Activated naive CD8-positive, alpha-beta T cell treated with anti-CD3 and anti-CD28 coated beads, Interleukin-2, amount 10 ng/mL, durations not matched to agents 7 days and 5 days (primary cell): ENCODE data around the gene UBXN4. TPM values are rescaled to one million over a fixed set of nuclear protein-coding genes. Genes with fewer than 3 reads are reported as not detected.
A peak's percentile ranks its signal among the peaks of the same experiment; 100 is the strongest.
"Not testable (repeated sequence)": the region's sequence is repeated elsewhere in the genome, so short reads cannot be mapped to it uniquely, and the experiment has no call there.

Experiments used
- ATAC-seq: fragments of 150-1000 bp; cut with Tn5 transposase; one replicate; pipeline ENCODE4 v1.10.0; 2021; ENCODE audit warnings: low read depth, moderate library complexity
- POLR2A ChIA-PET: fragments of 350-600 bp; sonication (Branson Sonifier 250); formaldehyde crosslinking; loops from one replicate; lab custom pipeline; 2021; ENCODE audit warnings: antibody characterized with exemption; lab: Charles Lee
- DNase-seq: peaks from one replicate; pipeline ENCODE4 v3.0.0; 2021
- H3K27ac Mint-ChIP-seq: one replicate; pipeline ENCODE4 v1.8.0; 2022; ENCODE audit warnings: mild to moderate bottlenecking, mixed read lengths
- H3K27me3 Mint-ChIP-seq: one replicate; pipeline ENCODE4 v1.8.0; 2022; ENCODE audit warnings: mild to moderate bottlenecking, moderate library complexity, mixed read lengths
- H3K36me3 Mint-ChIP-seq: one replicate; pipeline ENCODE4 v1.8.0; 2021; ENCODE audit warnings: mild to moderate bottlenecking, mixed read lengths
- H3K4me1 Mint-ChIP-seq: one replicate; pipeline ENCODE4 v1.8.0; 2021; ENCODE audit warnings: mixed read lengths
- H3K4me3 Mint-ChIP-seq: one replicate; pipeline ENCODE4 v1.8.0; 2022; ENCODE audit warnings: mild to moderate bottlenecking, moderate library complexity, mixed read lengths
- H3K9me3 Mint-ChIP-seq: one replicate; pipeline ENCODE4 v1.8.0; 2021; ENCODE audit warnings: mixed read lengths
- total RNA-seq, 2 experiments: library from RNA; stranded (reverse); gene quantifications; one replicate each; pipeline ENCODE4 v1.2.3, GENCODE V29; 2021

Gene UBXN4
- total RNA-seq, 2 experiments from 2014 or later = 103 to 117 TPM

DNA sequence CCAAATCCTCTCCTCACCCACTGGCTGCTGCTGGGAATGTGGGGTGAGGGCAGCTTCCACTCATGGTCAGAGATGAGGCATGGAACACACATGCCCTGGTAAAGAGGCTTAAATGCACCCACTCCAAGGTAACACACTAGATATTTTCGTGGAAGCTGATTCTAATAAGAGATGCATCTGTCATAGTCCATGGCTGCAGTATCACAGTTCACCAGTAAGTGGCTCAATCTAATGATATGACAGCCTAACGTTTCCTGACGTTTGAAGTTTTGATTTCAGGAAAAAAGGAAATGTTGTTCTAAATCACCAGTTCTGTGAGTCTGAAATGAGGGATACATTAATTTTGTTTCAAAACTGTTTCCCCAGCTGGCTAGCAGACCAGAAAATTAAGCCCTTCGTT is 57.1 kb downstream of the UBXN4 start:
- DNase-seq (no peak), ATAC-seq (no peak)
- Mint-ChIP-seq H3K9me3 (peaks cover 15% of the 10 kb centered on the region), H3K27ac (no peak overlapping the region), H3K27me3 (no peaks in the 10 kb centered on the region), H3K4me1 (peaks cover 14% of the 10 kb centered on the region), H3K36me3 (peaks cover 21% of the 10 kb centered on the region), H3K4me3 (no peak overlapping the region)
- POLR2A ChIA-PET = interaction anchor here (1.8 kb wide), 1 partner anchor 57 kb away, joined by 5 read pairs; the partner anchor contains the start of gene UBXN4

DNA sequence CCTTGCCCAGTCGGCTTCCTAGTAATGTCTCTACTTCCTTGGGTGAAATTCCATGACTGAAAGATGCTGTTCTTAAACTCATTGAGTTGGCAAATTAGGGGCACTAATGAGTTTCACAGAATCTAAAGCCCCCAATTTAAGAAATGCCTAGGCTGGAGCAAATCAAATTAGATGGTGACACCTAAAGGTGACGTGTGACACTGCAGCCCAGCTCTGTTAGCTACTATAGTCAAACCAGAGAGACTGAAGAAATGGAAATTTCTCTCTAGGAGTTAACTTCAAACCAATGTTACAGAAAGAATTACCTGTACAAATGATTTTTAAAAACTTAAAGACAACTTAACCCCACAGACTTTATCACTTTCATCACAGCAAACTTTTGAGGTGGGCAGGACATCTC is 58.1 kb downstream of the UBXN4 start:
- DNase-seq = no peak
- no peak for ATAC-seq
- no peaks in the 10 kb centered on the region for H3K27me3 Mint-ChIP-seq
- peaks cover 15% of the 10 kb centered on the region for H3K9me3 Mint-ChIP-seq
- H3K4me1 Mint-ChIP-seq = peaks cover 10% of the 10 kb centered on the region
- H3K36me3 Mint-ChIP-seq = peaks cover 21% of the 10 kb centered on the region
- POLR2A ChIA-PET = interaction anchor here (0.9 kb wide), 1 partner anchor 59 kb away, joined by 3 read pairs; no protein-coding TSS in a partner anchor
- H3K27ac Mint-ChIP-seq = no peak overlapping the region
- no peak overlapping the region for H3K4me3 Mint-ChIP-seq

DNA sequence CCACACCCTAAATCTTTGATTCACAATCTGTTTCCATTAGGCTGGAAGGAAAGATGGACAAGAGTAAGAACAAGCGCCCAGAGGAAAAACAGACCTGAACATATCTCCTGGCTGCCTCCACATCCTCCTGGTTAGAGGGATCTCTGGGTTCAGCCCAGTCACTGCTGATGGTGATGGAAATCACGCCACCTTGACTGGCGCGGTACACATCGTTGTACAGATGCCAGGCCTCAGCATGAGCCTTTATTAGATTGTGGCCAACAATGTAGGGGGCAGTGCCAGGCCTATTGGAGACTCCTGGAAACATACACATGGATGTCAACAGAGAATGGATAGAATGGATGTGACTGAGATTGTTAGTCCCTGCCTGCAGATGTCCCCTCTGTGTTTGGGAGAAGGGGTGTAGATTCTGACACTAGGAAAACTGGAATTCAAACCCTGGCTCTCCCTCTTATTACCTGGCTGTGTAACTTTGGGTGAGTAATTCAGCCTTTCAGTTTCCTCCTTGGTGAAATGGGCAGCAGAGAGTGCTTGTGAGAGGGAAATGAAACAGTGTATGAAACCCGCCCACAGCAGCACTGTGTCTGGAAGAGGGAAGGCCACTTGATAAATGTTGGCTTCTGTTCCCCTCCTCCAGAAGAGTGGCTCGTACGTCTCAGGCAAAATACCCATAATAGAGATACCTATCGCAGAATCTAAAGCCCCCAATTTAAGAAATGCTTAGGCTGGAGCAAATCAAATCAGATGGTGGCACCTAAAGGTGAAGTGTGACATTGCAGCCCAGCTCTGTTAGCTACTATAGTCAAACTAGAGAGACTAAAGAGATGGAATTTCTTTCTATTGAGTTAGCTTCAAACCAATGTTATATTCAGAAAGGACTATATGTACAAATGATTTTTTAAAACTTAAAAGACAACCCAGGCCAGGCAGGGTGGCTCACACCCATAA is 59.1 kb downstream of the UBXN4 start:
- no peak overlapping the region for H3K27ac Mint-ChIP-seq
- ATAC-seq = no peak
- POLR2A ChIA-PET = no interaction called here
- no peak overlapping the region for H3K4me3 Mint-ChIP-seq
- no peaks in the 10 kb centered on the region for H3K27me3 Mint-ChIP-seq
- peaks cover 21% of the 10 kb centered on the region for H3K36me3 Mint-ChIP-seq
- H3K4me1 Mint-ChIP-seq = peaks cover 4% of the 10 kb centered on the region
- DNase-seq = no peak
- peaks cover 15% of the 10 kb centered on the region for H3K9me3 Mint-ChIP-seq

DNA sequence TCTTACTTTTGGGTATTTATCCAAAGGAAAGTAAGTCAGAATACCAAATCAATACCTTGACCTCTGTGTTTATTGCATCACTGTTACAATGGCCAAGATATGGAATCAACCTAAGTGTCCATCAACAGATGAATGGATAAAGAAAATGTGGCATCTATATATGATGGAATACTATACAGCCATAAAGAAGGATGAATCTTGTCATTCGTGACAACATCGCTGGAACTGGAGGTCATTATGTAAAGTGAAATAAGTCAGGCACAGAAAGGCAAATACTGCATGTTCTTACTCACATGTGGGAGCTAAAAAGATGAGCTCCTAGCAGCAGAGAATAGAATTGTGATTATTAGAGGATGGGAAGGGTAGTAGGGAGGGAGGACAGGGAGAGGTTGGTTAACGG is 60.7 kb downstream of the UBXN4 start:
- POLR2A ChIA-PET = no interaction called here
- Mint-ChIP-seq H3K36me3 (peaks cover 21% of the 10 kb centered on the region), H3K27ac (no peak overlapping the region), H3K27me3 (no peaks in the 10 kb centered on the region), H3K9me3 (peaks cover 15% of the 10 kb centered on the region), H3K4me3 (no peak overlapping the region), H3K4me1 (peaks cover 2% of the 10 kb centered on the region)
- DNase-seq (no peak), ATAC-seq (no peak)

DNA sequence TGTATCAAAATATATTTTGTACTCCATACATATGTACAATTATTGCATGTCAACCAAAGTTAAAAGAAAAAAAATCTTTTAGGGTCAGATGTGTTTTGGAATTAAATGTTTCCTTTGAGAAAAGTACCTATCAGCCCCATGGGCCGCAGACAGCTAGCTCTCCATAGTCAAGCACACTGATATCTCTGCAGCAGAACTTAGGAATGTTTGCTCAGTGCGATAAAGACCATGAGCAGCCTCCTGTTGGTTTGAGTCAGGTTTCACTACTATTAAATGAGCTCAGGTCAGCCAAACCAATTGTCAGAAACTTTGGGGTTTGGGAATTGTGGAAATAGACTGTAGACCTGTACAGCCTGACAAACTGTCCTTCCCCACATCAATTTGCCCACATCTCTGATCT is 61.6 kb downstream of the UBXN4 start:
- Mint-ChIP-seq H3K4me1 (no peaks in the 10 kb centered on the region), H3K36me3 (peaks cover 23% of the 10 kb centered on the region), H3K27ac (no peak overlapping the region), H3K4me3 (no peak overlapping the region), H3K9me3 (peaks cover 15% of the 10 kb centered on the region), H3K27me3 (no peaks in the 10 kb centered on the region)
- POLR2A ChIA-PET = interaction anchor here (1.4 kb wide), 1 partner anchor 72 kb away, joined by 3 read pairs; no protein-coding TSS in a partner anchor
- ATAC-seq = no peak
- DNase-seq = no peak

DNA sequence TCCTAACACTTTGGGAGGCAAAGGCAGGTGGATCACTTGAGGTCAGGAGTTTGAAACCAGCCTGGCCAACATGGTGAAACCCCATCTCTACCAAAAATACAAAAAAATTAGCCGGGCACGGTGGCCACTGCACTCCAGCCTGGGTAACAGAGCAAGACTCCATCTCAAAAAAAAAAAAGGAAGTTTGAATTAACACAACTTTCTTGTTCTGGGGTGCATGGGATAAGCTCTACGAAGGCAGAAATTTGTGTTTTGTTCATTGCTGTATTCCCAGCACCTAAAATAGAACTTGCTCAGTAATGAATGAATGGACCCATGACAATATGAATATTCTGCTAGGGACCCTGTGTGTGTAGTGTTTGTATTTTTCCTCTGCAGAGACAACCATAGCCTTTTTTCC is 66.2 kb downstream of the UBXN4 start:
- H3K27ac Mint-ChIP-seq, H3K27me3 Mint-ChIP-seq, DNase-seq, H3K4me1 Mint-ChIP-seq, POLR2A ChIA-PET, H3K9me3 Mint-ChIP-seq, ATAC-seq, H3K4me3 Mint-ChIP-seq: not testable (repeated sequence)
- H3K36me3 Mint-ChIP-seq = peaks cover 20% of the 10 kb centered on the region

DNA sequence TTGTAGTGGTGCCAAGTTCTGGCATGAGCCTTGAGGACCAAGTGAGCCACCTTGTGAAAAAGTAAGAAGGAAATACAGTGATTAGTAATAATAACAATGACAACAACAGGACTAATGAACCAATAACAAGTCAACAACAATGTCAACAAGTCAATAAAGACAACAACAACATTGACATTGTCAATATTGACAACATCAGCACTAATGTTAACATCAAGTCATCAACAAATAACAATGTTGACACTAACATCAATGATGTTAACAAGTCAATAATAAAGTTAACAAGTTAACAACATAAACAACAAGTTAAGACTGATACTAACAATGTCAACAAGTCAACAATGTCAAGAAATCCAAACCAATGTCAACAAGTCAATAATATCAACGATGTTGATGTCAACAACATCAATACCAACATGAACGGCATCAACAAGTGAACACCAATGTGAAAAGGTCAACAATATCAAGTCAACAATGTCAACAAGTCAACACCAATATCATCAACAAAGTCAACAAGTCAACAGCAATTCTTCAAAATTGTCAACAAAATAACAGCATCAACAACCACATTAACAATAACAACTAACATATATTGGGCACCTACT is 71.4 kb downstream of the UBXN4 start:
- peaks cover 3% of the 10 kb centered on the region for H3K9me3 Mint-ChIP-seq
- peaks cover 29% of the 10 kb centered on the region for H3K36me3 Mint-ChIP-seq
- H3K27ac Mint-ChIP-seq = no peak overlapping the region
- POLR2A ChIA-PET = no interaction called here
- H3K4me3 Mint-ChIP-seq = no peak overlapping the region
- no peaks in the 10 kb centered on the region for H3K27me3 Mint-ChIP-seq
- DNase-seq (no peak), ATAC-seq (no peak)
- H3K4me1 Mint-ChIP-seq = peaks cover 4% of the 10 kb centered on the region

DNA sequence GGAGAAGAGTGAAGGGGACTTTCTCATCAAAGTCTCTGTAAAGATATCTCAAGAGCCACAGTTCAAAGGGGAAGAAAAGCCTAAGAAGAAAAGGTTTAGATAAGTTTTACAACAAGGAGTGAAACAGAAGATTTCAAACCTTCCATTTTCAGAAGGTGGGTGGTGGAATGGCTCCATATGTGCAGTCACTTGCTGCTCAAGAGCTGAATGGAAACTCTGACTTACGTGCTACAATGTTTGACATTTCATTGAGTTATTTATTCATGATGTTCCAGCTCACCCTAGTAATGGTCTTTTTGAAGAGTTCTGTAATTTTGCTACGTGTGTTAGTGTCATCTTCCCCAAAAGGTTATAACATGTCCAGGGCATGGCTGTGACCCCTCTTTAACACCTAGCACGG is 73.6 kb downstream of the UBXN4 start:
- H3K36me3 Mint-ChIP-seq = peaks cover 29% of the 10 kb centered on the region
- H3K9me3 Mint-ChIP-seq = peaks cover 3% of the 10 kb centered on the region
- ATAC-seq = no peak
- peaks cover 21% of the 10 kb centered on the region for H3K4me1 Mint-ChIP-seq
- no peak for DNase-seq
- POLR2A ChIA-PET = no interaction called here
- H3K27ac Mint-ChIP-seq = no peak overlapping the region
- no peaks in the 10 kb centered on the region for H3K27me3 Mint-ChIP-seq
- H3K4me3 Mint-ChIP-seq = no peak overlapping the region

DNA sequence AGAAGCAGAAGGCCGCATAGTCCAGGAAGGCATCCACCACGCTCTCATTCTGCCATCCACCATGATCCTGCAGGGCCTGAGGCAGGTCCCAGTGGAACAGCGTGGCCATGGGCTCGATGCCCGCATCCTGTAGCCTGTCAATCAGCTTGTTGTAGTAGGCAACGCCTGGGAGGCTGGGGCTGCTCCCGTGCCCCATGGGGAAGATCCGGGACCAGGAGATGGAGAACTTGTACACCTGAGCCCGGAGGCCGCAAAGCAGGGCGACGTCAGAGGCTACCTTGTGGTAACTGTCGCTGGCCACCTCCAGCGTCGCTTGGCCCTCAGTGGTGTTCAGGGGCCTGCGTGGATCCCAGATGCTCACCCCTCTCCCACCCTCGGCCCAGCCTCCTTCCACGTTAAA is 75.8 kb downstream of the UBXN4 start:
- POLR2A ChIA-PET = no interaction called here
- Mint-ChIP-seq H3K36me3 (peaks cover 26% of the 10 kb centered on the region), H3K27me3 (no peaks in the 10 kb centered on the region), H3K4me3 (no peak overlapping the region), H3K4me1 (peaks cover 37% of the 10 kb centered on the region), H3K27ac (no peak overlapping the region), H3K9me3 (peaks cover 7% of the 10 kb centered on the region)
- ATAC-seq (no peak), DNase-seq (no peak)

DNA sequence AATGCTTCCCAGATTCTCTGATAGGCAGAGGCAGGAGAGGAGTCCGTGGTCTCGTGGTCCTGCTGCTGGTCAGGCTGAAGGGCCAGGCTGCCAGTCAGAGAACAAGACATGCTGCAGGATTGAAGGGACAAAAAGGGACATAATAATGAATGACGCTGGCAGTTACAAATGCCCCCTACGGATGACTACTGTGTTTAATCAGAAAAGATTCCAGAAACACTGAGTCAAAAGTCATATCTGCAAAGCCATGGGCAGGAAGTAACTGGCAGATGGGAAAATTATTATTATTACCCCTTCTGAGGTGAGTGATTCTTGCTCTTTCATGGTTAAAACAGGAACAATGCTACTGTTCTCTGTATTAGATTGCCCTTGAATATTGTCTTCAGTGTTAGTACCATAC is 76.3 kb downstream of the UBXN4 start:
- no peak overlapping the region for H3K4me3 Mint-ChIP-seq
- H3K9me3 Mint-ChIP-seq = peaks cover 10% of the 10 kb centered on the region
- no peak for ATAC-seq
- POLR2A ChIA-PET = no interaction called here
- DNase-seq = no peak
- H3K4me1 Mint-ChIP-seq = peaks cover 40% of the 10 kb centered on the region
- peaks cover 31% of the 10 kb centered on the region for H3K36me3 Mint-ChIP-seq
- H3K27ac Mint-ChIP-seq = no peak overlapping the region
- H3K27me3 Mint-ChIP-seq = no peaks in the 10 kb centered on the region

DNA sequence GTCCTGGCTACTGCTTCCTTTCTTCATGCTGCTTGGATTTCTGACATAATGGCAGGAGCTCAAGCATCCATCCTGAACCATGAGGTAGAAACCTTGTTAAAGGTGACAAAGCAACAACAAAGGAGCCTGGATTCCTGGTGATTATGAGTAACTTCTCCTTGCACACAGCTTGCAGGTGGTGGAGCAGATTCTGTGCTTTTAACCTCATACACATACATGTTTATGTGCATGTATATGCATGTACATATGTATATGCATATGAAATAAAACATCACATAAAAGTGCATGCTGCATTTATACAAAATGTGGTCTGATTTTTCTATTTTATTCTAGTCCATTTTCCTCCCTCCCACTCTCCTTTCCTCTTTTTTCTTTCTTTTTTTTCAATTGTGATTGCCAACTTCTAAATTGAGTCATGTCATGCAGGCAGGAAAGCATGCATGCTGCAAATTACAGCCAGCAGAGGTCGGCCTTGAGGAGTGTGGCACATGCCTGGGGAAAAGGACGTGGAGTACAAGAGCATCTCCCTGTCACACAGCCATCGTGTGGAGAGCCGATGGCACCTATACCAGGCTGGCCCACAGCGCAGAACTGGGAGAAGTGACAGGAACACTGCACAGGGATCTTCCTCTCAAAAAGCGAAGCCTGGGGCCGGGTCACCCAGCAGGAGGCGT is 77.4 kb downstream of the UBXN4 start:
- POLR2A ChIA-PET = interaction anchor here (2.4 kb wide), 1 partner anchor 56 kb away, joined by 21 read pairs; the partner anchor contains the start of gene MCM6
- Mint-ChIP-seq H3K9me3 (peaks cover 14% of the 10 kb centered on the region), H3K4me3 (no peak overlapping the region), H3K36me3 (peaks cover 42% of the 10 kb centered on the region), H3K4me1 (peaks cover 47% of the 10 kb centered on the region), H3K27ac (peak overlapping the region; percentile 21), H3K27me3 (no peaks in the 10 kb centered on the region)
- ATAC-seq (no peak), DNase-seq (peak; percentile 57)

DNA sequence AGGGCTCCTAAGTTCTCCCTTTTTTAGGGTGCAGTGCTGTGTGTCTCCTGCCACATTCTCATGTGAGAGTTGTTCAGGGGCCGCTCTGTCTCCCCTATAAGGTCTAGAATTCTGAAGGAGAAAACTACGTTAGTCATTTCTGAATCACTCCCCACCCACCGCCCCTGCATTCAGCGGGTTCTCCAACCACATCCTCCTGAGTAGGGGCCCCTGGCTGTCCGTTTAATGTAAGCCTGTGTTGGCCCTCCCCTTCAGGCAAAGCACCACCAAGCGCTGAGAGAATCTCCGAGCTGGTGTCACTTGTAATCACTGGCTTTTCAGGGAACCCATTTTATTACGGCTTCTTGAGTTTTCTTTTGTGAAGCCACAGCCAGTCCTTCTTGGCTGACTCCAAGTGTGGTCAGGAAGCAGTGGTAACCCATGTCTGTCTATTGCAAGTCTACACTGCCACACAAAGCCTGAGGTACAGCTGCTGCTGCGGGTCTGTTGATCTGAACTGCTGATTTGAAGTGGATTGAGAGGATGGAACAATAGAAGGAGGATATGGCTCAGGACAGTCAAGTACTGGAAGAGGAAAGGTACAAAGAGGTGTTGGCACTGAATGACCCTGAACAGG is 78.5 kb downstream of the UBXN4 start:
- H3K36me3 Mint-ChIP-seq = peaks cover 42% of the 10 kb centered on the region
- H3K4me1 Mint-ChIP-seq = peaks cover 47% of the 10 kb centered on the region
- ATAC-seq (peak; percentile 97), DNase-seq (peak; percentile 77)
- H3K4me3 Mint-ChIP-seq = peak overlapping the region; percentile 76
- H3K27ac Mint-ChIP-seq = peak overlapping the region; percentile 93
- no peaks in the 10 kb centered on the region for H3K27me3 Mint-ChIP-seq
- peaks cover 14% of the 10 kb centered on the region for H3K9me3 Mint-ChIP-seq
- POLR2A ChIA-PET = interaction anchor here (0.7 to 2.4 kb wide), 9 partner anchors 13 to 564 kb away, joined by 3 to 21 read pairs (median 5); partner anchors contain the start of genes LCT and MCM6

DNA sequence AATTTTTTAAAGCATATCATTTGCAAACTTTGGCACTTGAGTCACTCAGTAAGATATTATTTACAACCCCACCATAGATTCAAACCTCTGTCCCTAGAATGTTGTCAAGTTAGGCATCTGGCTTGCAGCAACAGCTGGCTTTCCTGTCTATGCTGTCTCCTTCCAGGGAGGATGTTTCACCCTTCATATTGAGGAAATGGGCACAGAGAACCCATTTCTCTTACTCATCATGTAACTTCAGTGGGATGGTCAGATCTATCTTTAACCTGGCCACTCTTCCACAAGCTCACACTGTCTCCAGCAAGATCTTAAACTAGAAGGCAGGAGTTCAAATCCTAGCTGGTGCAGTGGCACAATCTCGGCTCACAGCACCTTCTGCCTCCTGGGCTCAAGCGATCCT is 79.5 kb downstream of the UBXN4 start:
- POLR2A ChIA-PET = interaction anchor here (1.3 to 2.4 kb wide), 4 partner anchors 15 to 561 kb away, joined by 4 to 21 read pairs (median 9); partner anchors contain the start of genes LCT and MCM6
- peaks cover 38% of the 10 kb centered on the region for H3K36me3 Mint-ChIP-seq
- no peaks in the 10 kb centered on the region for H3K27me3 Mint-ChIP-seq
- no peak for ATAC-seq
- H3K4me3 Mint-ChIP-seq = peak overlapping the region; percentile 76
- H3K27ac Mint-ChIP-seq = peak overlapping the region; percentile 93
- peaks cover 14% of the 10 kb centered on the region for H3K9me3 Mint-ChIP-seq
- peaks cover 46% of the 10 kb centered on the region for H3K4me1 Mint-ChIP-seq
- DNase-seq = no peak
